Measurements from ENCODE around the gene ADGRV1.
"Not testable (repeated sequence)": the region's sequence is repeated elsewhere in the genome, so short reads cannot be mapped to it uniquely, and the experiment has no call there.

Gene ADGRV1

DNA sequence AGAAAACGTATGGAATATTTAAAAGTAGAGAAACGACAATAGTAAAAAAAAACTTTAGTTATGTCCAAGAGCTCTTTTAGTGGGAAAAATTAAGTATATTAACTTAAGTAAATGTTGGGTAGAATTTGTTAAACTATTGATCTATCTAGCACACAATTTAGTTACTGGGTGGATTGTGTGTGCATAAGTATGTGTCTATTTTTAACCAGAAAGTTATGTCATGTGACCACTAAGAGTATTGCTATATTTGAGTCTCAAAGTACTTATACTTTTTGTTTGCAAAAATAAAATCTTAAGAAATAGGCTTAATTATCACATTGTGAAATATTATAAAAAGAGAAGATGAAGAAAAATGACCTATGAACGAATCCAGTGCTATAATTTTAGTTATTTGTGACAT lies 56.8 kb downstream of the ADGRV1 start:
- H3K36me3 ChIP-seq (ENCODE audit: low read length): no peaks in the 10 kb centered on the region
- no peak overlapping the region for H2AFZ ChIP-seq (ENCODE audit: low read depth, low read length, severe bottlenecking)
- no peak for TF ChIP-seq CTCF (IDR thresholded peaks at IDR 0.05; ENCODE audit: insufficient read depth, low read length, poor library complexity, severe bottlenecking)
- TF ChIP-seq EZH2phosphoT487 (conservative IDR thresholded peaks at IDR 0.05; ENCODE audit: low read length): no peak
- no peaks in the 10 kb centered on the region for H3K79me2 ChIP-seq (ENCODE audit: insufficient read depth, low read length)
- no peak overlapping the region for H3K4me2 ChIP-seq (ENCODE audit: low read depth, low read length, poor library complexity, severe bottlenecking)
- H3K9ac ChIP-seq (ENCODE audit: low read length): no peak overlapping the region
- no peaks in the 10 kb centered on the region for H4K20me1 ChIP-seq (ENCODE audit: low read depth, low read length)
- H3K9me2 ChIP-seq (replicated peaks; ENCODE audit: insufficient read depth, low read length): no peaks in the 10 kb centered on the region
- no peak overlapping the region for H3K27ac ChIP-seq (ENCODE audit: low read depth, low read length)
- 0 out of 2 replicates have a peak, but pooled peaks cover 3% of the 10 kb centered on the region for H3K27me3 ChIP-seq (ENCODE audit: low read length)
- no peaks in the 10 kb centered on the region for H3K9me3 ChIP-seq (ENCODE audit: insufficient read depth, low read length)
- no peak overlapping the region for H3K4me3 ChIP-seq (ENCODE audit: insufficient read depth, low read length, poor library complexity, severe bottlenecking)
- H3F3A ChIP-seq (ENCODE audit: insufficient read depth): no peaks in the 10 kb centered on the region

DNA sequence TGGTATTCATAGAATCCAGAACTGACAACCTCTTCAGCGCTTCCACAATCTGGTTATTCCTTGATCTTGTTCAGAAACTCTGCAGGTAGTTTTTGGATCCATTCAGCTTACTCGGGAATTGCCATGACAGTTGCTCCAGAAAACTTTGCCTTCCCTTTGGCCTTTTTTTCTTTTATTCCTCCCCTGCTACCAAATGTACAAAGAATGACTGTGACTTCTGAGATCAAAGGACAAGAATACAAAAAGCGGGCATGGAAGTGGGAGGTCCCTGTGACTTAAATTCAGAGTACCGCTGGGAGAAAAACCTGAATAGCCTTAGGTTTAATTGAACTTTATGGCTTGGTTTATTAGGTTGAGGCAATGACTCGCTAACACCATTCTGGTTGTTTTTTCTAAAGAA lies 59.5 kb downstream of the ADGRV1 start:
- Histone ChIP-seq H4K20me1 (ENCODE audit: low read depth, low read length) (no peaks in the 10 kb centered on the region), H3K79me2 (ENCODE audit: insufficient read depth, low read length) (no peaks in the 10 kb centered on the region), H3K27ac (ENCODE audit: low read depth, low read length) (no peak overlapping the region), H3K36me3 (ENCODE audit: low read length) (no peaks in the 10 kb centered on the region), H3K4me2 (ENCODE audit: low read depth, low read length, poor library complexity, severe bottlenecking) (no peak overlapping the region), H3K9me3 (ENCODE audit: insufficient read depth, low read length) (no peaks in the 10 kb centered on the region), H3K4me3 (ENCODE audit: insufficient read depth, low read length, poor library complexity, severe bottlenecking) (no peak overlapping the region), H3K9ac (ENCODE audit: low read length) (no peak overlapping the region), H2AFZ (ENCODE audit: low read depth, low read length, severe bottlenecking) (no peak overlapping the region), H3K9me2 (replicated peaks; ENCODE audit: insufficient read depth, low read length) (no peaks in the 10 kb centered on the region), H3F3A (ENCODE audit: insufficient read depth) (no peaks in the 10 kb centered on the region), H3K27me3 (ENCODE audit: low read length) (0 out of 2 replicates have a peak, but pooled peaks cover 3% of the 10 kb centered on the region)
- TF ChIP-seq CTCF (IDR thresholded peaks at IDR 0.05; ENCODE audit: insufficient read depth, low read length, poor library complexity, severe bottlenecking) (no peak), EZH2phosphoT487 (conservative IDR thresholded peaks at IDR 0.05; ENCODE audit: low read length) (no peak)

GRCh38 chr5:90619762-90620161 lies 61.2 kb downstream of the ADGRV1 start:
- not testable (repeated sequence) for H3K36me3 ChIP-seq (ENCODE audit: low read length); H3F3A ChIP-seq (ENCODE audit: insufficient read depth); H3K4me3 ChIP-seq (ENCODE audit: insufficient read depth, low read length, poor library complexity, severe bottlenecking); H3K27ac ChIP-seq (ENCODE audit: low read depth, low read length); H2AFZ ChIP-seq (ENCODE audit: low read depth, low read length, severe bottlenecking); H3K9me3 ChIP-seq (ENCODE audit: insufficient read depth, low read length); H3K4me2 ChIP-seq (ENCODE audit: low read depth, low read length, poor library complexity, severe bottlenecking); H4K20me1 ChIP-seq (ENCODE audit: low read depth, low read length); H3K27me3 ChIP-seq (ENCODE audit: low read length); H3K79me2 ChIP-seq (ENCODE audit: insufficient read depth, low read length); H3K9me2 ChIP-seq (replicated peaks; ENCODE audit: insufficient read depth, low read length); H3K9ac ChIP-seq (ENCODE audit: low read length)

DNA sequence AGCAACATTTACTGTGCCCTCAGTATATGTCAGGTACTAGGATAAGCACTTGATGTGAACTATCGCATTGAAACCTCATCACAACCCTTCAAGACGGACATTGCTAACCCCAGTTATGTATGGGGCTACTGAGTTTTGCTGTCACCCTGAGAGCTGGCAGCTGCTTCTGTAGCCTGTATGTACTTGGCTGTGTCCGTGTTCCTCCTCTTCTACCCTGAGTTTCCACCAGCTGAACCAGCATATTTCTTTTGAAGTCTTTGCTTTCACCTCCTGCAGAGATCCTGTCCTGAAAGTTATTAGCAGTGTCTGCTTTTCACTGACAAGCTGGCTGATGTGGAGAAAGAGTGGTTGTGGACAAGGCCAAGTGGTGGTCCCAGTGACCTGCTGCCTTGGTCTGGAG lies 63.3 kb downstream of the ADGRV1 start:
- H3K36me3 ChIP-seq (ENCODE audit: low read length): no peaks in the 10 kb centered on the region
- no peak for TF ChIP-seq CTCF (IDR thresholded peaks at IDR 0.05; ENCODE audit: insufficient read depth, low read length, poor library complexity, severe bottlenecking)
- no peaks in the 10 kb centered on the region for H3K9me2 ChIP-seq (replicated peaks; ENCODE audit: insufficient read depth, low read length)
- H3K27me3 ChIP-seq (ENCODE audit: low read length): no peaks in the 10 kb centered on the region
- H3K4me2 ChIP-seq (ENCODE audit: low read depth, low read length, poor library complexity, severe bottlenecking): no peak overlapping the region
- no peak overlapping the region for H2AFZ ChIP-seq (ENCODE audit: low read depth, low read length, severe bottlenecking)
- H3F3A ChIP-seq (ENCODE audit: insufficient read depth): no peaks in the 10 kb centered on the region
- no peaks in the 10 kb centered on the region for H3K9me3 ChIP-seq (ENCODE audit: insufficient read depth, low read length)
- no peaks in the 10 kb centered on the region for H3K79me2 ChIP-seq (ENCODE audit: insufficient read depth, low read length)
- no peak overlapping the region for H3K4me3 ChIP-seq (ENCODE audit: insufficient read depth, low read length, poor library complexity, severe bottlenecking)
- H3K9ac ChIP-seq (ENCODE audit: low read length): no peak overlapping the region
- no peak overlapping the region for H3K27ac ChIP-seq (ENCODE audit: low read depth, low read length)
- no peaks in the 10 kb centered on the region for H4K20me1 ChIP-seq (ENCODE audit: low read depth, low read length)

Data from SU-DHL-6 (cell line).